Chondrocyte (in vitro differentiated cells): ENCODE measurements around the gene SERPINA12. TPM values are rescaled to one million over a fixed set of nuclear protein-coding genes. Genes with fewer than 3 reads are reported as not detected.

Source experiments
- DNase-seq: peaks from one replicate; pipeline ENCODE4 v3.0.0; 2021; ENCODE audit warnings: mixed read lengths, low spot score
- H3K27ac Mint-ChIP-seq: one replicate; pipeline ENCODE4 v1.8.0; 2021; ENCODE audit warnings: mild to moderate bottlenecking, moderate library complexity, mixed read lengths; ENCODE audit not compliant: unreplicated experiment
- H3K27me3 Mint-ChIP-seq: 2 replicates; pipeline ENCODE4 v1.8.0; 2021; ENCODE audit warnings: low read depth, mixed read lengths
- H3K36me3 Mint-ChIP-seq: 2 replicates; pipeline ENCODE4 v1.8.0; 2021; ENCODE audit warnings: low read depth, mixed read lengths
- H3K4me1 Mint-ChIP-seq: 2 replicates; pipeline ENCODE4 v1.8.0; 2021; ENCODE audit warnings: low read depth, mild to moderate bottlenecking, mixed read lengths
- H3K4me3 Mint-ChIP-seq: one replicate; pipeline ENCODE4 v1.8.0; 2021; ENCODE audit warnings: mild to moderate bottlenecking, moderate library complexity, mixed read lengths; ENCODE audit not compliant: unreplicated experiment
- H3K9me3 Mint-ChIP-seq: 2 replicates; pipeline ENCODE4 v1.8.0; 2021; ENCODE audit warnings: low read depth, mixed read lengths
- total RNA-seq: library from RNA; stranded (reverse); gene quantifications from 3 replicates; pipeline ENCODE4 v1.2.1, GENCODE V29; 2021
- TF ChIP-seq, protein P1 (sequence below): fragments of 200-600 bp; sonication (generic); IDR thresholded peaks from 2 replicates; pipeline ENCODE4 v1.5.0; 2021; ENCODE audit warnings: antibody characterized with exemption, mild to moderate bottlenecking, moderate library complexity

Gene SERPINA12
- total RNA-seq, 1 donor from 2014 or later: not detected

DNA sequence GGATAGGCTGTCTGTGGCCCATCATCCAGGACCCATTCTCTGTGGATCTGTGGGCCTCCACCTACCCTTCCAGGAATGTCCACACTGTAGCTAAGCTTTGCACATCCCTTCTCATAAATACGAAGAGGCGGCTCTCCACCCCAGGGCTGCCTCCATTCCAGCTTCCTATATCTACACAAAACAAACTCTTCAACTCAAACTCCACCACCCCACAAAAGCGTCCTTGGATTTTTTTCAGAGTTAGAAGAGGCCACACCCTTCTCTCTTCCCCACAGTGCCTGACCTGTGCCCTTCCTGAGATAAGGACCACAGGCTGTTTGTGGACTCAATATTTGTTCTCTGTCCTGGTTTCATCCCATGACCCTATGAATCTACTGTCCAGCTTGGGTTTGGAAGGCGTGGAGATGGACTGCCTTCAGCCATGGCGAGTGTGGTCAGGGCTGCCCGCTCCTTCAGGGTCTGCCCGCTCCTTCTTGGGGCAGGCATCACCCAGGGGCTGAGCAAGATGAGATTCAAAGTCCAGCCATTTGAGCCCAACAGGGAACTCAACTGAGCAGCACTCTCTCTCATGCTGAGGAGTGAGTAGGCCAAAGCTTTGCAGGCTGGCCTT, 13.0 kb upstream of the SERPINA12 start:
- Mint-ChIP-seq H3K36me3 (no peaks in the 10 kb centered on the region), H3K4me3 (no peak overlapping the region), H3K27me3 (peaks cover 27% of the 10 kb centered on the region), H3K9me3 (peaks cover 4% of the 10 kb centered on the region), H3K4me1 (peaks cover 9% of the 10 kb centered on the region), H3K27ac (no peak overlapping the region)
- TF ChIP-seq, protein P1, sequence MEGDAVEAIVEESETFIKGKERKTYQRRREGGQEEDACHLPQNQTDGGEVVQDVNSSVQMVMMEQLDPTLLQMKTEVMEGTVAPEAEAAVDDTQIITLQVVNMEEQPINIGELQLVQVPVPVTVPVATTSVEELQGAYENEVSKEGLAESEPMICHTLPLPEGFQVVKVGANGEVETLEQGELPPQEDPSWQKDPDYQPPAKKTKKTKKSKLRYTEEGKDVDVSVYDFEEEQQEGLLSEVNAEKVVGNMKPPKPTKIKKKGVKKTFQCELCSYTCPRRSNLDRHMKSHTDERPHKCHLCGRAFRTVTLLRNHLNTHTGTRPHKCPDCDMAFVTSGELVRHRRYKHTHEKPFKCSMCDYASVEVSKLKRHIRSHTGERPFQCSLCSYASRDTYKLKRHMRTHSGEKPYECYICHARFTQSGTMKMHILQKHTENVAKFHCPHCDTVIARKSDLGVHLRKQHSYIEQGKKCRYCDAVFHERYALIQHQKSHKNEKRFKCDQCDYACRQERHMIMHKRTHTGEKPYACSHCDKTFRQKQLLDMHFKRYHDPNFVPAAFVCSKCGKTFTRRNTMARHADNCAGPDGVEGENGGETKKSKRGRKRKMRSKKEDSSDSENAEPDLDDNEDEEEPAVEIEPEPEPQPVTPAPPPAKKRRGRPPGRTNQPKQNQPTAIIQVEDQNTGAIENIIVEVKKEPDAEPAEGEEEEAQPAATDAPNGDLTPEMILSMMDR: no peak
- no peak for DNase-seq

DNA sequence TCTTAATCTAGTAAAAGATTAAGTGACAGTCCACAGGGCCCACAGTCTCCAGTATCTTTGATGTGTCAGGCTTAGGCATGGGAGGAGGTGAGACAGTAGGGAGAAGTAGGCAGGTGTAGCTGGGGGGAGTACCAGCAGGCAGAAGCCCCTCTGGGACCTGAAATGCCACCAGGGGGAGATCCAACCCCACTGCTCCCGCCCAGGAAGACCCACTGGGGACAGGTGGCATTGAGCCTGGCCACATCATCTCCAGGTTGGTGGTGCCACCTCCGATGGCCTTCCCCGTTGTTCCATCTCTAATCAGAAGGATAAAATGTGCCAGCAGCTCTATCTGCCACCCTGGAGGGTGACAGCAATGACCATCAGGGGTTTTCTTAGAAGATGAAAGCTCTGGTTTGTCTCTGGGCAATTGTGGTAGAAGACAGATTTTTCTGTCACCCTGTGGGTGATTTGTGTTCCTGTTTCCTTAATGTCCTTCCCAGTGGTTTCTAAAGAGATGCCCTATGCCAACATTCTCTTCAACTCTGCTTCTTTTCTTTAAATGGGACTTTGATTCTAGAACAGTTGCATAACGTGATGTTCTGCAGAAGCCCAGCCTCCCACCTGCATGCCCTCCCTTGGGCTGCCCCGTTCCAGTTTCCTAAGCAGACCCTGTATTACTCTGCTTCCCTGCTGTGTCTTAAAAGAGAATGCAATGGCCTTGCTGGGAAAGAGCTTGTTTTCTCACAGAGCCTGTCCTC, 12.3 kb upstream of the SERPINA12 start:
- Mint-ChIP-seq H3K36me3 (no peaks in the 10 kb centered on the region), H3K4me1 (peaks cover 10% of the 10 kb centered on the region), H3K9me3 (no peaks in the 10 kb centered on the region), H3K27ac (no peak overlapping the region), H3K4me3 (no peak overlapping the region), H3K27me3 (peaks cover 24% of the 10 kb centered on the region)
- no peak for DNase-seq
- TF ChIP-seq, protein P1: no peak

DNA sequence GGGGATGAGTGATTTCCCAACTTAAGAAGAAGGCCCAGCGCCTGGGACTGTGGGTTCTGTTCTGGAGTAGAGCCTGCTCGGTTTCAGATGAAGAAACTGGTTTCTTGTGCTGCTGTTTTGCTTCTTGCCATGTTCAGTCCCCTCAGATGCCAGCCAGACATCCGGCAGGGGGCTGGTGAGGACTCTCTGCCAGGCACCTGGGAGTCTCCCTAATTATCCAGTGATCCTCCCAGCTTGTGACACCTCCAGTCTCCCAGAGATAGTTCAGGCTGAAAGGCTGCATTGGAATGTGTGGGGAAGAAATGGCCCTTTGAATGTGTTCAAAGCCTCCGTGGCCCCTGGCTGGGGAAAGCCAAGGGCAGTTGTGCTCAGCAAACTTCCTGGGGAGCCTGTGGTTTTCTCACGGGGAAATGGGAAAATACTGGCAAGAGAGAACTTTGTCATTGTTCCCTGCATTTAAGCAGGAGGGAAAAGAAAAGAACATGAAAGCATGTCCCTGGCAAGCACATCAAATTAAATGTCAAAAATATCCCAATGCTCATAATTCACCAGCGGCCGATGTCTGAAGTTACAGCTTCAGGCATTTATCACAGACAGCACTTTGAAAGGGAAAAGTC, 8.5 kb upstream of the SERPINA12 start:
- Mint-ChIP-seq H3K27ac (peak overlapping the region; percentile 36), H3K36me3 (no peaks in the 10 kb centered on the region), H3K9me3 (no peaks in the 10 kb centered on the region), H3K4me3 (no peak overlapping the region), H3K27me3 (peaks cover 13% of the 10 kb centered on the region), H3K4me1 (peaks cover 10% of the 10 kb centered on the region)
- TF ChIP-seq, protein P1: no peak
- DNase-seq: no peak

DNA sequence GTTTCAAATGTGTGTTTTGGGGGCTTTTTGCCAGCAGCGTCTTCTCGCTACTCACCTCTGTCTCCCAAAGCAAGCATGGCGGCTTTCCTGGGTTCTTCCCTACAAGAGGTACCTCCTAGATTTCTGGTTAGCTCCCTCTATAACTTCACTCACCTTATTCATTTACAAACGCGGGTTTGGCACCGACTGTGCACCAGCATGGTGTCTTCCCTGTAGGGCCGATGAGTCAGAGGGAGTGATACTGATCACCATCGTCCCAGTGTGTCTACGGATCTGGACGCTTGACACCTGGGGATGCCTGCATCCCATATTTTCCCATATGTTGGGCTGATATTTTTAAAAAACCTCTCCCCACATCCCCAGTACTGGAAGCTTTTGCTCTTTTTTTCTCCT, 8.0 kb upstream of the SERPINA12 start:
- TF ChIP-seq, protein P1: no peak
- Mint-ChIP-seq H3K27me3 (peaks cover 16% of the 10 kb centered on the region), H3K4me3 (no peak overlapping the region), H3K27ac (no peak overlapping the region), H3K9me3 (no peaks in the 10 kb centered on the region), H3K36me3 (no peaks in the 10 kb centered on the region), H3K4me1 (peaks cover 10% of the 10 kb centered on the region)
- DNase-seq: no peak

DNA sequence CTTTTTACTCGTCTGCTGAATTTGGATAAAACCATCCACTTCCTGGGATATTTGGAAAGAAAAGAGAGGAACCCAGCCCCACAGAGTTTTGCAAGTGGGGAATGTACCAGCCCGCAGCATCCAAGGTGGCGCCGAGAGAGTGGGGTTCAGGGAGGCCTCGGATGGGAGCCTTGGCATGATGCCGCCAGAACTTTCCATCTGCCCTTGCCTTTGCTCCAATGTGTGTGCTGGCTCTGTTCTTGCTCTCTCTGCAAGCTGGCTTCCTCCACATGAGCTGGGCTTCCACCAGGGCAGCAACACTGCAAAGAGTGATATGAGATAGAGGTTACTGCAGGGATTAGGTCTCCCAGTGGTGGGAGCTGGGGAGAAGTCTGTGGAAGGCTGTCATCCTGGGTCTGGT, 6.6 kb upstream of the SERPINA12 start:
- Mint-ChIP-seq H3K4me1 (peaks cover 10% of the 10 kb centered on the region), H3K27ac (no peak overlapping the region), H3K36me3 (no peaks in the 10 kb centered on the region), H3K27me3 (peaks cover 18% of the 10 kb centered on the region), H3K9me3 (no peaks in the 10 kb centered on the region), H3K4me3 (no peak overlapping the region)
- TF ChIP-seq, protein P1: no peak
- no peak for DNase-seq
